Mesodermal cell (in vitro differentiated cells): ENCODE data around the gene NDUFAB1. TPM values are rescaled to one million over a fixed set of nuclear protein-coding genes. Genes with fewer than 3 reads are reported as not detected.
"Not testable (repeated sequence)": the region's sequence is repeated elsewhere in the genome, so short reads cannot be mapped to it uniquely, and the experiment has no call there.

Experiments used
- H3K27ac ChIP-seq: 2 replicates; pipeline ENCODE4 v1.7.0; 2013; ENCODE audit warnings: mild to moderate bottlenecking, low read depth, low read length, moderate library complexity; ENCODE audit not compliant: severe bottlenecking
- H3K36me3 ChIP-seq: 2 replicates; pipeline ENCODE4 v1.7.1; 2013; ENCODE audit warnings: mild to moderate bottlenecking, low read length, moderate library complexity; ENCODE audit not compliant: control insufficient read depth, insufficient read depth
- H3K4me1 ChIP-seq: one replicate; pipeline ENCODE4 v1.7.1; 2013; ENCODE audit warnings: mild to moderate bottlenecking, low read length; ENCODE audit not compliant: insufficient read depth, control insufficient read depth, poor library complexity, severe bottlenecking
- H3K4me3 ChIP-seq: 2 replicates; pipeline ENCODE4 v1.7.0; 2013; ENCODE audit warnings: low read length, control low read depth, mild to moderate bottlenecking; ENCODE audit not compliant: insufficient read depth, poor library complexity, severe bottlenecking; ENCODE audit errors: extremely low read depth
- H3K9me3 ChIP-seq: 2 replicates; pipeline ENCODE4 v1.7.1; 2013; ENCODE audit warnings: mild to moderate bottlenecking, low read length, moderate library complexity; ENCODE audit not compliant: control insufficient read depth
- WGBS, 2 experiments: methylation state at CpG; one replicate each; pipeline ENCODE4 v1.1.5; 2013; ENCODE audit warnings: missing lambda C conversion rate in 2 of 2; ENCODE audit not compliant: insufficient coverage in 2 of 2; 5-methylcytosine and 5-hydroxymethylcytosine counted together
- polyA plus RNA-seq, 2 experiments: library from polyadenylated mRNA; stranded (reverse); fragments of 50-300 nt; gene quantifications; one replicate each; pipeline ENCODE4 v1.2.3, GENCODE V29; 2013

Gene NDUFAB1
- 150 TPM for polyA plus RNA-seq (2013, experiment 1 of 2)
- 167 TPM for polyA plus RNA-seq (2013, experiment 2 of 2)

GRCh38 chr16:23595951-23596720 lies at the start of gene NDUFAB1:
TSS of gene NDUFAB1 (minus strand) at chr16:23596316. CDS start at chr16:23596290, 26 bp downstream.
- 2 to 3% methylated on average over 58 to 65 of the region's 67 CpGs for WGBS, 2 experiments
- peak within 1 kb of the TSS; percentile 49 for H3K27ac ChIP-seq

DNA sequence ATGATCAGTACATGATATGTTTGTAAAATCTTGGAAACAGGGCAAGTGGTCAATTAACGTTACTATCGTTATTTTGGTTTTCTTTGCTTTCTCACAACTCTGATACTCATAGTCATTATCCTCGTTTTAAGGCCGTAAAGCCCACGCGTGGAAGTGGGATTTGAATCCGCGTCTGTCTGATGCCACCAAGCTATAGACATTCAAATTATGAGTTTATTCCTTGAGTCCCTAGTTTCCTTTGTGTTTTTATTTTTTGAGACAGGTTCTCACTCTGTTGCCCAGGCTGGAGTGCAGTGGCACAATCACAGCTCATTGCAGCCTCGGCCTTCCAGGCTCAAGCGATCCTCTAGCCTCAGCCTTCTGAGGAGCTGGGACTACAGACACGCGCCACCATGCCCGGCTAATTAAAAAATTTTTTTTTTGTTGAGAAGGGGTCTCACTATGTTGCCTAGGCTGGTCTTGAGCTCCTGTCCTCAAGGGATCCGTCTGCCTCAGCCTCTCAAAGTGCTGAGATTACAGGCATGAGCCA lies 46.2 kb upstream of the NDUFAB1 start:
- H3K36me3 ChIP-seq, result peaks cover 52% of the 10 kb centered on the region
- no peaks in the 10 kb centered on the region for H3K4me1 ChIP-seq
- 83 to 95% methylated on average over 6 to 10 of the region's 14 CpGs for WGBS, 2 experiments
- no peaks in the 10 kb centered on the region for H3K9me3 ChIP-seq
- H3K27ac ChIP-seq, result peak overlapping the region; percentile 85
- H3K4me3 ChIP-seq, result peak overlapping the region; percentile 99

More at GRCh38 chr16:23595951-23596720, at the start of gene NDUFAB1:
- H3K4me1 ChIP-seq, result peaks cover 4% of the 10 kb centered on the region
- peaks cover 38% of the 10 kb centered on the region for H3K36me3 ChIP-seq
- H3K4me3 ChIP-seq, result peak within 1 kb of the TSS; percentile 100
- no peaks in the 10 kb centered on the region for H3K9me3 ChIP-seq

- Histone ChIP-seq H3K9me3 (no peaks in the 10 kb centered on the region), H3K27ac (peak within 1 kb of the TSS; percentile 85), H3K4me1 (no peaks in the 10 kb centered on the region), H3K4me3 (peak within 1 kb of the TSS; percentile 99), H3K36me3 (peaks cover 46% of the 10 kb centered on the region)
- WGBS, 2 experiments, result 0% methylated on average over 35 to 50 of the region's 64 CpGs
Observed at GRCh38 chr16:23640931-23641765, 45.0 kb upstream of the NDUFAB1 start, which contains the start of the genes DCTN5 and PALB2. TSS of gene DCTN5 (plus strand) at chr16:23641466. CDS start at chr16:23641543, 77 bp downstream. TSS of gene PALB2 (minus strand) at chr16:23641310. CDS start at chr16:23641157, 153 bp downstream.

GRCh38 chr16:23640615-23640930 lies 44.5 kb upstream of the NDUFAB1 start:
- H3K27ac ChIP-seq, result peak overlapping the region; percentile 62
- 0% methylated on average over 1 of the region's 8 CpGs; no CpG with 5 or more reads in 1 of the 2 experiments for WGBS, 2 experiments
- no peaks in the 10 kb centered on the region for H3K4me1 ChIP-seq
- peak overlapping the region; percentile 99 for H3K4me3 ChIP-seq
- peaks cover 46% of the 10 kb centered on the region for H3K36me3 ChIP-seq
- no peaks in the 10 kb centered on the region for H3K9me3 ChIP-seq

GRCh38 chr16:23635958-23636357 lies 39.8 kb upstream of the NDUFAB1 start:
- no peak overlapping the region for H3K27ac ChIP-seq
- H3K36me3 ChIP-seq, result peaks cover 47% of the 10 kb centered on the region
- H3K4me3 ChIP-seq, result no peak overlapping the region

DNA sequence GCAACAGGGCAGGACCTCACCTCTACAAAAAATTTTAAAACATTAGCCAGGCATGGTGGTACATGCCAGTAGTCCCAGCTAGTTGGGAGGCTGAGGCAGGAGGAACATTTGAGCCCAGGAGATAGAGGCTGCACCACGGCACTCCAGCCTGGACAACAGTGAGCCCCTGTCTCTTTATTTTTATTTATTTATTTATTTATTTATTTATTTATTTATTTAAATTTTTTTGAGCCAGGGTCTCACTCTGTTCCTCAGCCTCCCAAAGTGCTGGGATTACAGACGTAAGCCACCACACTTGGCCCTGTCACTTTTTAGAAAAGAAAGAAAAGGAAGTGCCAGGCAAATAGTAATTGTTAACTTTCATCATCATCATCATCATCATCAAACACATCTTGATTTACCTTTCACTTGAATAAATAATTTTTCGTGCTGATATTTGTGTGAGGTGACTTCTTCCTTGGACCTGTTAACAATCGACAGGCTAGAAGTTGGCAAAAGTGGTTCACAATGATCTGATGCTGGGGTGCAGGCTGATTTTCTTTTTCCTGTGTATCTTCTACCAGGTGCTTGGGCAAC lies 38.4 kb upstream of the NDUFAB1 start:
- H3K9me3 ChIP-seq, result no peaks in the 10 kb centered on the region
- WGBS, 2 experiments, result 100% methylated on average over 1 of the region's 4 CpGs
- H3K4me1 ChIP-seq, result no peaks in the 10 kb centered on the region
- H3K36me3 ChIP-seq, result peaks cover 53% of the 10 kb centered on the region
- no peak overlapping the region for H3K4me3 ChIP-seq
- H3K27ac ChIP-seq, result no peak overlapping the region

More at GRCh38 chr16:23635958-23636357, 39.8 kb upstream of the NDUFAB1 start:
- H3K4me1 ChIP-seq, result no peaks in the 10 kb centered on the region
- no peaks in the 10 kb centered on the region for H3K9me3 ChIP-seq

- not testable (repeated sequence) for H3K4me3 ChIP-seq, H3K27ac ChIP-seq, H3K4me1 ChIP-seq, H3K9me3 ChIP-seq
- WGBS, 2 experiments, result 75 to 100% methylated on average over 1 of the region's 3 CpGs
- peaks cover 60% of the 10 kb centered on the region for H3K36me3 ChIP-seq
Observed at GRCh38 chr16:23631874-23632273, 35.8 kb upstream of the NDUFAB1 start.

- Histone ChIP-seq H3K9me3 (no peaks in the 10 kb centered on the region), H3K4me1 (no peaks in the 10 kb centered on the region), H3K4me3 (no peak overlapping the region), H3K27ac (no peak overlapping the region), H3K36me3 (peaks cover 63% of the 10 kb centered on the region)
- 97% methylated on average over 6 to 8 of the region's 8 CpGs for WGBS, 2 experiments
Observed at GRCh38 chr16:23629516-23629915, 33.4 kb upstream of the NDUFAB1 start.

DNA sequence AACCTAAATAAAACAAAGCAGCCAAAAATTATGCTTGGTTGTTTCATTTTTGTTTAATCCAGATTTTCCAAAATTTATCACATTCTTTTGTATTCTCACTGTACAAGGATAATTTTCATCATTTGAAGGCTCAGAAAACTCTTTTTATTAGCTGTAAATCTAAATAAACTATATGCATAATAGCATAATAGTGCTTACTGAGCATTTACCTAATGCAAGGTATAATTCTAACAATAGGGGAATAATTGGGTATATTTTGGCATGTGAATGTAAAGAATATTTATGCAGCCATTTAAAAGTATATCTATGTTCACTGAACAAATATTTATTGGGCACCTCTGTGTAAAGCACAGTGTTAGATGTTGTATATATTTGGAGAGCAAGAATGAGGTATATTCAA lies 28.0 kb upstream of the NDUFAB1 start:
- Histone ChIP-seq H3K27ac (no peak overlapping the region), H3K36me3 (peaks cover 82% of the 10 kb centered on the region), H3K4me1 (no peaks in the 10 kb centered on the region), H3K9me3 (no peaks in the 10 kb centered on the region), H3K4me3 (no peak overlapping the region)

- Histone ChIP-seq H3K4me3 (no peak overlapping the region), H3K4me1 (no peaks in the 10 kb centered on the region), H3K36me3 (peaks cover 79% of the 10 kb centered on the region), H3K27ac (no peak overlapping the region), H3K9me3 (no peaks in the 10 kb centered on the region)
- 86 to 92% methylated on average over 5 to 9 of the region's 9 CpGs for WGBS, 2 experiments
Observed at GRCh38 chr16:23615805-23616204, 19.7 kb upstream of the NDUFAB1 start.
